GM19328 (cell line): ENCODE results near the gene ZDHHC6.
A peak's percentile ranks its signal among the peaks of the same experiment; 100 is the strongest.
"Not testable (repeated sequence)": the region's sequence is repeated elsewhere in the genome, so short reads cannot be mapped to it uniquely, and the experiment has no call there.

Experiments used
- ATAC-seq: cut with Tn5 transposase; IDR thresholded peaks from one replicate; pipeline ENCODE4 v1.9.1; 2021; ENCODE audit warnings: mild to moderate bottlenecking, moderate library complexity; ENCODE audit not compliant: unreplicated experiment

The ZDHHC6 gene, protein sequence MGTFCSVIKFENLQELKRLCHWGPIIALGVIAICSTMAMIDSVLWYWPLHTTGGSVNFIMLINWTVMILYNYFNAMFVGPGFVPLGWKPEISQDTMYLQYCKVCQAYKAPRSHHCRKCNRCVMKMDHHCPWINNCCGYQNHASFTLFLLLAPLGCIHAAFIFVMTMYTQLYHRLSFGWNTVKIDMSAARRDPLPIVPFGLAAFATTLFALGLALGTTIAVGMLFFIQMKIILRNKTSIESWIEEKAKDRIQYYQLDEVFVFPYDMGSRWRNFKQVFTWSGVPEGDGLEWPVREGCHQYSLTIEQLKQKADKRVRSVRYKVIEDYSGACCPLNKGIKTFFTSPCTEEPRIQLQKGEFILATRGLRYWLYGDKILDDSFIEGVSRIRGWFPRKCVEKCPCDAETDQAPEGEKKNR

DNA sequence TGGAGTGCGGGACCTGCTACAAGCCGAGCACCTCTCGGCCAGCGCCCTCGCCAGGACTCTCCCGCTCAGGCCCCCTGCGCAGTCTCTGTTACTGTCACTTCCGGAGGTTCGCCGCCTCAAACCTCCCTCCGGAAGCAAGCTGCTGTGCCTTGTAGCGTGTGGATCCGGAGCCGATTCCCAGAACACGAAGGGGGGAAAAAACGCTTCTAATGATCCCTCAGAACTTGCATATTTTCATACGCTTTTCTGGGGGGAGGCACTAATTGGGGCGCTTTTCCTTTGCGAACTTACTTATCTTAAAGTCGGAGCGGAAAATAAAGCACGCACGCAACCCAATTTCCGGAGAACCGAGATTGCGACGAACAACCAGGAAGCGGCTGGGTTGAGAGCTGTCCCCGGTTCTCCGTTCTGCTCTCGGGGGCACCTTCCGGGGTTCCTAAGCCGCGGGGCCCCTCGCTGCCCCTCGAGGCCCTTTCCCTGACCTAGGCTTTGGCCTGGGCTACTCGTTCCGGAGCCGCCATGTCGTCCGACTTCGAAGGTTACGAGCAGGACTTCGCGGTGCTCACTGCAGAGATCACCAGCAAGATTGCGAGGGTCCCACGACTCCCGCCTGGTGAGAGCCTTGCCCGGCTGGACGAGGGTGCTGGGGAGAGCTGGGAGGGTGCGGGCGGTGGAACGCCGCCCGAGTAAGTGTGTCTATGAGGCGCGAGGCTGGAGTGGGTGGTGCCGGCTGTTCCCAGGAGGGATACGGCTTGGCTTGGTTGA, at the start of gene ZDHHC6, which contains the start of gene VTI1A:
Gene ZDHHC6, minus strand, starts transcription at position 60 of the 765 bp plus-strand sequence. CDS start 1,478 bp downstream, outside the sequence.
Gene VTI1A, plus strand, starts transcription at position 361 of the 765 bp plus-strand sequence. Its CDS starts 159 bp downstream, at position 520.
- ATAC-seq = peak; percentile 97

DNA sequence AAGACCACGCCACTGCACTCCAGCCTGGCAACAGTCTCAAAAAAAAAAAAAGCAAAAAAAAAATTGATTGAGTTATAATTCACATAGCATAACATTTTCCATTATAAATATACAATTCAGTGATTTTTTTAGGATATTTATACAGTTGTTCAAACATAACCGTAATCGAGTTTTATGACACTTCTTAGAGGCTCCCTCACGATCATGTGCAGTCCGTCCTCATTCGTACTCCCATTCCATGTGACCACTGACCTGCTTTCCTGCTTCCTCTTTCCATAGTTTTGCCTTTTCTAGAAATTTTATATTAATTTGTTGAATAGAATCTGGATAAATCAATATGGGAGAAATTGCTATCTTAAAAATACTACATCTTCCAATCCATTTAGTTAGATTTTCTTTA, 46.0 kb upstream of the ZDHHC6 start:
- ATAC-seq = no peak

DNA sequence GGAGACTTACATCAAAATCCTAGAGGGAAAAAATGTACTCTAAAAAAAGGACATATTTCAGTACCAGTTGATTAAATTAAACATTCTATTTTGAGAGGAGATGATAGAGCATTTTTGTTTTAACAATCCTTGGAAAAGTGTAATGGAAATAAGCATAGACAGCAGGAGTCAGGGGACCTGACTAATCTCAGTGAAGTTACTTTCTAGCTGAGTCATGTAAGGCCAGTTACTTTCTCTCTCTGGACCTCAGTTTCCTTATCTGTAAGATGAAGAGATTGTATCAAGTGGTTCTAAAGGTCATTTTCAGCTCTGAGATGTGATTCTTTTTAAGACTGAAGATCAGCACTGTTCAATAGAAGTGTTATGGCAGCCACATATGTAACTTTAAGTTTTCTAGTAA, 44.4 kb upstream of the ZDHHC6 start:
- no peak for ATAC-seq

DNA sequence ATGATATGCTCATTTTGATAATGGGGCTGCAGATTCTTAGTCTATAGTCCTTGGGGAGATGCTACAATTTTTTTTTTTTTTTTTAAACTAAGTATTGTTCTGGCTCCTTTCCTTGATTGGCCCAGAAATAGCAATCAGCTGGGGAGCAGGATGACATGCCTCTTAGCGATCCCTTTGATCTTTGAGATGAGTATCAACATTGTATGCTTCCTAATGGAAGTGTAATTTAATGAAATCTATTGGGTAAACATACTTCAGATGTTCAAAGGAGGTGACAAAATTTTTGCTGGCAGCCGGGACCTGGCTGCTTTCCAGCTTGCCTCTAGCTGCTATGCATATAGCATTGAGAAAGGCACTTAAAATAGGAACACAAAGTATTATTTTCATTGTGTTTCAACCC, 43.8 kb upstream of the ZDHHC6 start:
- no peak for ATAC-seq

DNA sequence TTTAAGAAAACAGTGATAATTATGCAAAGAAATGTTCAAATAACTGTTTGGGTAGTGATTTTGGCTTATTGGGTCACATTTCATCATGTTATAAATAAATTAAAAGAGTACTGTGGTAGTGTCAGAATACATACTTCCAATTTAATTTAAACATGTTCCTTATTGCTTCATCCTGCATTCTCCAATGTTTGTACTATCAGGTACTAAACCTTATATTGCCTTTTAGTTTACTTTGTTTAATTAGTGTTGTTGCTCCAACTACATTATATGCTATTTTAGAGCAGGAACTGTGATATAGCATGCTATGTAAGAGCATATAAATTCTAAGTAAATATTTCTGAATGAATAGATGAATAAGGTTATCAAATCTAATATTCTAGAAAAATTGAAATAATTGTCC, 41.2 kb upstream of the ZDHHC6 start:
- no peak for ATAC-seq

DNA sequence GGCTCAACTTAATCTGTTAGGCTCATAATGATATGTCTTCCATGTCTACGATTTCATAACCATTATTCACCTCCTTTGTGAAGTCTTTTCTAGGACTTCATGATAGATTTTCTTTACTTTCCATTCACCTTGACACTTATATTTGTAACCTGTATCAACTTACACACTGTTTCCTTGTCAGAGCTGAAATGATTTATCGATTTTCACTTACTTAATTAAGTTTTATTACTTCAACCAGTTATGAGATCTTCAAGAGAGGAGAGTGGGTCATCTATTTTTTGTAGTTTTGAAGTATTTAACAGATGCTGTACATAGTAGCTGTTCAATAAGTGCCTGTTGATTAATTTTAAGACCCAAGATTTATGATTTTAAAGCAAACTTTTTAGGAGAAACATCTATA, 37.7 kb upstream of the ZDHHC6 start:
- ATAC-seq = no peak

DNA sequence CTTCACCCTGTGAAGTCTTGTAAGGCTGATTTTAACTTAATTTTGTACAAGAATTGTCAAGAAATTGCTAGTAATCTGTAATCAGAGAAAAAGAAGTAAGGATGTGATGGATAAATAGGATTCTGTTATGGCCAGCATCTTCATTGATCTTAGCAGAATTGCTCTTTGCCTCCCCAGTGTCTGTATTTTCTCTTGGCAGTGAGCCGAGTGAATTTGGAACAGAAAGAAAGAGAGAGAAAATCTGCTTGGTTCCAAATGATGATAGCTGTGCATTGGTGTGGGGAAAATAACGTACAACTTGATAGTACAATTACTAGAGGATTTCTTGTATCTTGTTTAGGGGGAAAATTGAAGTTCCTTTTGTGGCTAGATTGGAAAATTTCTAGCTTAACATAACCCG, 34.9 kb upstream of the ZDHHC6 start:
- no peak for ATAC-seq

GRCh38 chr10:112475575-112476218, 29.0 kb upstream of the ZDHHC6 start:
- ATAC-seq = no peak

DNA sequence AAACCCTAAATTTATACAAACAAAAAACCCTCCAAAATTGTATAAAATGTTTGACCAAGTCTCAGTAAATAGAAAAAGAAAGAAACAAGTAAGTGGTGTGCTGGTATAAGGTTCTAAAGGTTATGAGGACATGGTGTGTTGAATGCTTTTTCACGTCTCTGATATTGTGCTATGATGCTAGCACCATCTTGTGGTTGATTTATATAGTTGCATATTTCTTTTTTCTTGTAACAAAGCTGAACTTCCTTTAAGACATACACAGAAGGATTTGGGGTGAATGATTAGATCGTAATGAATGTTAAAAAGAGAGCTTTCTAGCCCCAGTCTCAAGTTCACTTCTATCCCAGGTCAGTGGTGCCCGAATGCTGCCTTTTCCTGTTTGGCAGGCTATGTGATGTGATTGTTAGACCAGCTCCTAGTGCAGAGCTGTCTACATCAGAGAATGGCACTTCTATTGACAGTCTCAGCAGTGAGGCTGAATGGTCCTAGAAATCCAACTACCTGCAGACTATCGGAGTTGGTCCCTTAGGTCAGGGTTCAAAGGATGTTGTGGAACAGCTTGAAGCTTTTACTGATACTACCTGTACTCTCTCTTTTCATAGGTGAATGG, 25.3 kb upstream of the ZDHHC6 start:
- ATAC-seq = peak; percentile 53

DNA sequence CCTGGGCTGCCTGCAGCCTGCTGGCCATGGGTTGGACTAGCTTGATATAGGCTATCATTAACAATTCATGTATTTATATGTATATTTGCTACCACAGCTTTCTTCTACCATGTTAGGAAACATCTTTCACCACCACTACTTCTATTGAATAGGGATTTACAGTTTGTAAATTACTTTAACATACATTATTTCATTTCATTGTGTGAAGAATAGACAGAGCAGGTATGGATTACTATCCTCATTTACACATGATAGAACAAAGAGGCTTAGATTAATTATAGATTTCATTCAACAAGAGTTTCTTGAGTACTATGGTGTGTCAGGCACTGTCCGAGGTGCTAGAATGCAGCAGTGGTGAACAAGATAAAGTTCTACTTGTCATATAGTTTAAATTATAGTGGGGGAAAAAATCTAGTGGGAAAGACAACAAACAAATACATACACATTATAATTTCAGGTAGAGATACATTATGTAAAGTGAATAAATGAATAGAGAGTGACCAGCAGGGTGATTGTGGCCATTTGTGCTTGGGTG, 20.9 kb upstream of the ZDHHC6 start:
- no peak for ATAC-seq

GRCh38 chr10:112466802-112467201, 20.1 kb upstream of the ZDHHC6 start:
- ATAC-seq = no peak

- ATAC-seq = no peak
These were observed 18.7 kb upstream of the ZDHHC6 start for GRCh38 chr10:112465299-112465883.

GRCh38 chr10:112464074-112464473, 17.4 kb upstream of the ZDHHC6 start:
- ATAC-seq = not testable (repeated sequence)

GRCh38 chr10:112461029-112461887, 14.5 kb upstream of the ZDHHC6 start:
- no peak for ATAC-seq

GRCh38 chr10:112460366-112460765, 13.7 kb upstream of the ZDHHC6 start:
- ATAC-seq = no peak

- ATAC-seq = no peak
These were observed 9.8 kb upstream of the ZDHHC6 start for GRCh38 chr10:112456533-112456932.

DNA sequence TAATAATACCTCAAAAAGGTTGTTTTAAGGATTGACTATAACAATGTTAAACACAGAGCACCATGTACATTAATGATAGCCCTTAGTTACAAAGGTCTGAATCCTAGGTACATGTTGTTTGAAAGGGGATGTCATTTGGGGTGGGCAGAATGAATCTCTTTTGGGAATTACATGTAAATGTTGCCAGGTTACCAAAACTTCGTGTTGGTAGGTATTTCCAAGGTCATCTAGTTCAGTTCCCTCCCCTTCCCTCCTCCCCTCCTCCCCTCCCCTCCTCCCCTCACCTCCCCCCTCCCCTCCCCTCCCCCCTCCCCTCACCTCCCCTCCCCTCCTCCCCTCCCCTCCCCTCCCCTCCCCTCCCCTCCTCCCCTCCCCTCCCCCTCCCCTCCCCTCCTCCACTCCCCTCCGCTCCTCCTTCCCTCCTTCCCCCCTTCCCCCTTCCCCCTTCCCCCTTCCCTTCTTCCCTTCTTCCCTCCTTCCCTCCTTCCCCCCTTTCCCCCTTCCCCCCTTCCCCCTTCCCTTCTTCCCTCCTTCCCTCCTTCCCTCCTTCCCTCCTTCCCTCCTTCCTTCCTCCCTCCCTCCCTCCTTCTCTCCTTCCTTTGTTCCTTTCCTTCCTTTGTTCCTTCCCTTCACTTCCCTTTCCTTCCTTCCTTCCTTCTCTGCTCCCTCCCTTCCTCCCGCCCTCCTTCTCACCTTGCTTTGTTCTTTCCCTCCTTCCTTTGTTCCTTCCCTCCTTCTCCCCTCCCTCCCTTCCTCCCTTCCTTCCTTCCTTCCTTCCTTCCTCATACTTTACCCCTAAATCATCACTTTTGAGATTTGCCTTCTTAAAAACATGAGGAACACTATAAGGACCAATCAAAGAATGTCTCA, 8.4 kb upstream of the ZDHHC6 start:
- no peak for ATAC-seq

GRCh38 chr10:112448888-112449287, 2.2 kb upstream of the ZDHHC6 start:
- ATAC-seq = no peak

GRCh38 chr10:112447620-112447928, 860 bp upstream of the ZDHHC6 start:
- no peak for ATAC-seq
